Epithelial cell of proximal tubule (primary cell): ENCODE results near the gene SLC35G6. TPM values are rescaled to one million over a fixed set of nuclear protein-coding genes. Genes with fewer than 3 reads are reported as not detected.

Source experiments
- DNase-seq: peaks from one replicate; pipeline ENCODE4 v3.0.0-alpha.2; 2011; ENCODE audit warnings: low read depth
- H3K4me3 ChIP-seq: 2 replicates; pipeline ENCODE4 v1.5.1; 2011; ENCODE audit warnings: low read depth, mild to moderate bottlenecking, low read length
- CTCF ChIP-seq: conservative IDR thresholded peaks from 2 replicates; pipeline ENCODE4 v1.5.1; 2012; ENCODE audit warnings: low read depth, mild to moderate bottlenecking, low read length
- total RNA-seq: library from RNA; depleted of rRNA; stranded (reverse); fragments of >200 nt; gene quantifications from 2 replicates; pipeline ENCODE4 v1.2.3, GENCODE V29; 2015

Gene SLC35G6
- total RNA-seq, 1 donor from 2014 or later = not detected

GRCh38 chr17:7512105-7512504 is 30.9 kb downstream of the SLC35G6 start:
- no peak for DNase-seq
- TF ChIP-seq CTCF = no peak
- no peak overlapping the region for H3K4me3 ChIP-seq

- H3K4me3 ChIP-seq = no peak overlapping the region
- DNase-seq = no peak
- TF ChIP-seq CTCF = no peak
These were observed 31.7 kb downstream of the SLC35G6 start for GRCh38 chr17:7512824-7513540.

- no peak overlapping the region for H3K4me3 ChIP-seq
- DNase-seq = no peak
- no peak for TF ChIP-seq CTCF
These were observed 32.7 kb downstream of the SLC35G6 start for GRCh38 chr17:7513850-7514419.

- H3K4me3 ChIP-seq = no peak overlapping the region
- DNase-seq = no peak
- no peak for TF ChIP-seq CTCF
These were observed 34.8 kb downstream of the SLC35G6 start for GRCh38 chr17:7515911-7516610.

GRCh38 chr17:7523033-7523432 is 41.8 kb downstream of the SLC35G6 start:
- no peak for DNase-seq
- H3K4me3 ChIP-seq = no peak overlapping the region
- peak; percentile 61 for TF ChIP-seq CTCF

GRCh38 chr17:7528842-7529241 is 47.6 kb downstream of the SLC35G6 start:
- TF ChIP-seq CTCF = no peak

More at GRCh38 chr17:7528842-7529241, 47.6 kb downstream of the SLC35G6 start:
- no peak for DNase-seq
- no peak overlapping the region for H3K4me3 ChIP-seq
